ENCODE data around the gene KIRREL3.

KIRREL3 gene

GRCh38 chr11:126585388-126585773, 415.2 kb downstream of the KIRREL3 start:
- FAIRE-seq, result no peak
- no peak for DNase-seq (ENCODE audit: low spot score)

GRCh38 chr11:126583594-126584427, 416.8 kb downstream of the KIRREL3 start:
- FAIRE-seq (no peak), DNase-seq (ENCODE audit: low spot score) (no peak)

- DNase-seq (ENCODE audit: low spot score) (no peak), FAIRE-seq (no peak)
Observed at GRCh38 chr11:126583101-126583500, 417.5 kb downstream of the KIRREL3 start.

GRCh38 chr11:126581871-126582648, 418.5 kb downstream of the KIRREL3 start:
- FAIRE-seq (no peak), DNase-seq (ENCODE audit: low spot score) (no peak)

- DNase-seq (ENCODE audit: low spot score), result no peak
- no peak for FAIRE-seq
Observed at GRCh38 chr11:126578426-126578825, 422.1 kb downstream of the KIRREL3 start.

GRCh38 chr11:126578021-126578420, 422.5 kb downstream of the KIRREL3 start:
- DNase-seq (ENCODE audit: low spot score), result no peak
- FAIRE-seq, result no peak

- FAIRE-seq (no peak), DNase-seq (ENCODE audit: low spot score) (no peak)
Observed at GRCh38 chr11:126575849-126576248, 424.7 kb downstream of the KIRREL3 start.

- no peak for FAIRE-seq
- no peak for DNase-seq (ENCODE audit: low spot score)
Observed at GRCh38 chr11:126573325-126573978, 427.1 kb downstream of the KIRREL3 start.

GRCh38 chr11:126570489-126570888, 430.1 kb downstream of the KIRREL3 start:
- FAIRE-seq (no peak), DNase-seq (ENCODE audit: low spot score) (no peak)

GRCh38 chr11:126567419-126567818, 433.2 kb downstream of the KIRREL3 start:
- no peak for FAIRE-seq
- no peak for DNase-seq (ENCODE audit: low spot score)

GRCh38 chr11:126564566-126564965, 436.0 kb downstream of the KIRREL3 start:
- no peak for FAIRE-seq

GRCh38 chr11:126561327-126561893, 439.2 kb downstream of the KIRREL3 start:
- no peak for FAIRE-seq
- no peak for DNase-seq (ENCODE audit: low spot score)

More at GRCh38 chr11:126564566-126564965, 436.0 kb downstream of the KIRREL3 start:
- no peak for DNase-seq (ENCODE audit: low spot score)

- FAIRE-seq (no peak), DNase-seq (ENCODE audit: low spot score) (no peak)
Observed at GRCh38 chr11:126560221-126560620, 440.3 kb downstream of the KIRREL3 start.

GRCh38 chr11:126548581-126549550, 451.7 kb downstream of the KIRREL3 start:
- DNase-seq (ENCODE audit: low spot score), result no peak
- no peak for FAIRE-seq

GRCh38 chr11:126547691-126548090, 452.9 kb downstream of the KIRREL3 start:
- DNase-seq (ENCODE audit: low spot score) (no peak), FAIRE-seq (no peak)

- FAIRE-seq (peak; percentile 4), DNase-seq (ENCODE audit: low spot score) (peak; percentile 32)
Observed at GRCh38 chr11:126547161-126547560, 453.4 kb downstream of the KIRREL3 start.

- FAIRE-seq (no peak), DNase-seq (ENCODE audit: low spot score) (no peak)
Observed at GRCh38 chr11:126546694-126547093, 453.9 kb downstream of the KIRREL3 start.

GRCh38 chr11:126546191-126546590, 454.4 kb downstream of the KIRREL3 start:
- FAIRE-seq, result no peak

GRCh38 chr11:126545057-126545555, 455.5 kb downstream of the KIRREL3 start:
- FAIRE-seq, result no peak

More at GRCh38 chr11:126546191-126546590, 454.4 kb downstream of the KIRREL3 start:
- no peak for DNase-seq (ENCODE audit: low spot score)

More at GRCh38 chr11:126545057-126545555, 455.5 kb downstream of the KIRREL3 start:
- no peak for DNase-seq (ENCODE audit: low spot score)

Data from RCC 7860 (cell line).